MM.1S (cell line): ENCODE measurements around the gene S100A11.
A peak's percentile ranks its signal among the peaks of the same experiment; 100 is the strongest.

ENCODE experiments used
- DNase-seq: peaks from one replicate; pipeline ENCODE4 v3.0.0-alpha.2; 2015
- H2AFZ ChIP-seq: fragments of 300-600 bp; sonication (generic); 2 replicates; pipeline ENCODE4 v1.6.0; 2016; ENCODE audit warnings: antibody characterized with exemption, low read length
- H3F3A ChIP-seq: fragments of 300-600 bp; sonication (generic); 2 replicates; pipeline ENCODE4 v1.6.1; 2016; ENCODE audit warnings: mild to moderate bottlenecking, antibody characterized with exemption, low read length, moderate library complexity, mixed read lengths; ENCODE audit not compliant: insufficient read depth
- H3K27ac ChIP-seq: fragments of 300-600 bp; sonication (generic); 2 replicates; pipeline ENCODE4 v1.5.1; 2016; ENCODE audit warnings: mild to moderate bottlenecking, low read length
- H3K27me3 ChIP-seq: fragments of 300-600 bp; sonication (generic); replicated peaks from 2 replicates; pipeline ENCODE4 v1.6.0; 2016; ENCODE audit warnings: low read length; ENCODE audit not compliant: insufficient read depth
- H3K36me3 ChIP-seq: fragments of 300-600 bp; sonication (generic); replicated peaks from 2 replicates; pipeline ENCODE4 v1.6.1; 2016; ENCODE audit warnings: mild to moderate bottlenecking, low read length, mixed read lengths; ENCODE audit not compliant: insufficient read depth
- H3K4me1 ChIP-seq: fragments of 300-600 bp; sonication (generic); 2 replicates; pipeline ENCODE4 v1.6.1; 2016; ENCODE audit warnings: low read length, mixed read lengths
- H3K4me2 ChIP-seq: fragments of 300-600 bp; sonication (generic); 2 replicates; pipeline ENCODE4 v1.6.0; 2016; ENCODE audit warnings: low read depth, low read length
- H3K4me3 ChIP-seq: fragments of 300-600 bp; sonication (generic); 2 replicates; pipeline ENCODE4 v1.5.1; 2016; ENCODE audit warnings: low read length, mixed read lengths
- H3K79me2 ChIP-seq: fragments of 300-600 bp; sonication (generic); 2 replicates; pipeline ENCODE4 v1.6.1; 2016; ENCODE audit warnings: mixed run types, low read length, mixed read lengths
- H3K9ac ChIP-seq: fragments of 300-600 bp; sonication (generic); 2 replicates; pipeline ENCODE4 v1.6.1; 2016; ENCODE audit warnings: low read length, mixed read lengths
- H3K9me2 ChIP-seq: fragments of 300-600 bp; sonication (generic); replicated peaks from 2 replicates; pipeline ENCODE4 v1.6.1; 2016; ENCODE audit warnings: mild to moderate bottlenecking, low read length, mixed read lengths; ENCODE audit not compliant: insufficient read depth
- H3K9me3 ChIP-seq: fragments of 300-600 bp; sonication (generic); replicated peaks from 2 replicates; pipeline ENCODE4 v1.6.1; 2016; ENCODE audit warnings: mild to moderate bottlenecking, low read length, mixed read lengths; ENCODE audit not compliant: insufficient read depth
- H4K20me1 ChIP-seq: fragments of 300-600 bp; sonication (generic); 2 replicates; pipeline ENCODE4 v1.6.1; 2016; ENCODE audit warnings: mild to moderate bottlenecking, low read length, moderate library complexity, mixed read lengths; ENCODE audit not compliant: insufficient read depth
- EZH2 ChIP-seq: fragments of 300-600 bp; sonication (generic); optimal IDR thresholded peaks from 2 replicates; pipeline ENCODE3; 2017; ENCODE audit warnings: low read depth, mild to moderate bottlenecking, antibody characterized with exemption, low read length, mixed read lengths
- EZH2phosphoT487 ChIP-seq: fragments of 300-600 bp; sonication (generic); IDR thresholded peaks from 2 replicates; pipeline ENCODE4 v1.6.1; 2018; ENCODE audit warnings: antibody characterized with exemption, low read length
- TF ChIP-seq, protein P1 (sequence below): fragments of 300-600 bp; sonication (generic); IDR thresholded peaks from 2 replicates; pipeline ENCODE4 v1.5.1; 2016; ENCODE audit warnings: antibody characterized with exemption, low read length, mixed read lengths

The S100A11 gene

DNA sequence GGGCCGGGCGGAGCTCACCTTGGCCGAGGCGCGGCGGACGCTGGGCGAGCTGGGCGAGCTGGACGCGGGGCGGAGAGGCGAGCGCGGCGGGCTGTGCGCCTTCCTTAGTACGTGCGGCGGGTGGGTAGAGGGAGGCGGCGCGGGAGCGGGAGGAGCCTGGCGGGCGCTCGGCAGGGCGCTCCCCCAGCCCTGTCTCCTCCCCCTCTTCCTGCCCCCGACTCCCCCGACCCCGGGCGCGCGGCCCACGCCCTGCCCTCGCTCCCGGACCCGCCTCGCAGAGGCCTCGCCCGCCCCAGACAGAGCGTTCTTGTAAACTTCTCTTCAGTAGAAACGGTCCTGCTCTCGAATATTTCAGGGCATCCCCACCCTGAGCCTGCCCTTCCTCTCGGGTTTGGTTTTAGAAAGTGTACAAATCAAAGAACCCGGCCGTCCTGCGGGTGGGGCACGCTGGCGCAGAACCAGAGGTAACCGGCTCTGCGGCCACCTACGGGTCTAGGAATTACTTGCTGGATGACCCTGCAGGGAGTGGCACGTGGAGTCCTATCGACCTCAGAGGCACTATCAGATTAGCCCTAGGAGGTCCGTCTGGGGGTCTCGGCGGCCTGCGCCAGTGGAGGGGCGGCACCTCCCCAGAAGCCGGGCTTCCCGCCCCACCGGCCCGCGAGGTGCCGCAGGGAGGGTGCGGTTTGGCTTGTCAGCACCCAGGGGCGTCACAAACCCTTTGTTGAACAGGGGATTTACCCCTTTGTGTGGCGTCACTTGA, 42.9 kb downstream of the S100A11 start, which contains the start of gene S100A10:
Gene S100A10 (minus strand): TSS at position 126 of the 763 bp plus-strand sequence. CDS start 7,629 bp downstream, outside the sequence.
- Histone ChIP-seq H3K79me2 (no peaks in the 10 kb centered on the region), H3K9me2 (no peaks in the 10 kb centered on the region), H3K27me3 (no peaks in the 10 kb centered on the region; the same call in 1 of the 2 replicates), H3K4me1 (no peaks in the 10 kb centered on the region), H3K36me3 (no peaks in the 10 kb centered on the region), H3K4me2 (peak within 1 kb of the TSS; percentile 96), H3K9me3 (no peaks in the 10 kb centered on the region), H3F3A (peaks cover 4% of the 10 kb centered on the region; the same call in 1 of the 2 replicates), H4K20me1 (no peaks in the 10 kb centered on the region), H3K27ac (no peak within 1 kb of the TSS), H3K4me3 (peak within 1 kb of the TSS; percentile 60), H3K9ac (peak within 1 kb of the TSS; percentile 40; the same call in 1 of the 2 replicates), H2AFZ (peak within 1 kb of the TSS; percentile 91)
- TF ChIP-seq, protein P1, sequence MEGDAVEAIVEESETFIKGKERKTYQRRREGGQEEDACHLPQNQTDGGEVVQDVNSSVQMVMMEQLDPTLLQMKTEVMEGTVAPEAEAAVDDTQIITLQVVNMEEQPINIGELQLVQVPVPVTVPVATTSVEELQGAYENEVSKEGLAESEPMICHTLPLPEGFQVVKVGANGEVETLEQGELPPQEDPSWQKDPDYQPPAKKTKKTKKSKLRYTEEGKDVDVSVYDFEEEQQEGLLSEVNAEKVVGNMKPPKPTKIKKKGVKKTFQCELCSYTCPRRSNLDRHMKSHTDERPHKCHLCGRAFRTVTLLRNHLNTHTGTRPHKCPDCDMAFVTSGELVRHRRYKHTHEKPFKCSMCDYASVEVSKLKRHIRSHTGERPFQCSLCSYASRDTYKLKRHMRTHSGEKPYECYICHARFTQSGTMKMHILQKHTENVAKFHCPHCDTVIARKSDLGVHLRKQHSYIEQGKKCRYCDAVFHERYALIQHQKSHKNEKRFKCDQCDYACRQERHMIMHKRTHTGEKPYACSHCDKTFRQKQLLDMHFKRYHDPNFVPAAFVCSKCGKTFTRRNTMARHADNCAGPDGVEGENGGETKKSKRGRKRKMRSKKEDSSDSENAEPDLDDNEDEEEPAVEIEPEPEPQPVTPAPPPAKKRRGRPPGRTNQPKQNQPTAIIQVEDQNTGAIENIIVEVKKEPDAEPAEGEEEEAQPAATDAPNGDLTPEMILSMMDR: 0 out of 2 replicates have a peak, but pooled peaks have one; percentile 3
- TF ChIP-seq EZH2phosphoT487: no peak
- DNase-seq: peak; percentile 64

DNA sequence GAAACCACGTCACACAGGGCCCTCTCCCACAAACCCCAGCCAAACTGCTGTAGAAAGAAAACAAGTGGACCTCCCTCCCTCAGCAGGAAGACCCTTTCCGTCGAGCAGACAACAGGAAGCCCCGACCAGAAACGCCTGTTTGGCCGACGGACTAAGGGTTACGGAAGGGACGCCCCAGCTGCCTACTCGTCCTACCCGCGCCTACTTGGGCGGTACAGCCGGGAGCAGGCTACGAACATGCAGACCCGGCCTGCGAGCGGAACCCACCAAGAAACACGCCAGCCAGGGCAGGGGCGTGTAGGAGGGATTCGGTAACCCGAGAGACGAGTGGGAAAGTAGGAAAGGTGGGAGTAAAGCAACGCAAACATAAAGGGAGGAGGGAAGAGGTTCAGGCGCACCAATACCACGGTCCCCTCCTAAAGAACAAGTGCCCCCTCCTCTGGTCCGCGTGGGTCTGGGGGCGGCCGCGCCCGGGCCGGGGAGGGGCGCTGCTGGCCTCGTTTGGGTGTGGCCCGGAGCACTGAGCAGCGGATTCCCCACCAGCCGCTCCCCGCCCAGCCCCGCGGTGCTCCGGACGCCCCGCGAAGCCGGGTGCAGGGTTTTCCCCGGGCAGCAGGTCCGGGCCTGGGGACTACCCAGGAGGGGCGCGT, 43.6 kb downstream of the S100A11 start:
- no peaks in the 10 kb centered on the region for H4K20me1 ChIP-seq
- TF ChIP-seq, protein P1: no peak
- no peak for TF ChIP-seq EZH2phosphoT487
- TF ChIP-seq EZH2: no peak
- peak overlapping the region; percentile 96 for H3K4me2 ChIP-seq
- H3K4me1 ChIP-seq: no peaks in the 10 kb centered on the region
- no peaks in the 10 kb centered on the region for H3K9me3 ChIP-seq
- H3K27me3 ChIP-seq: no peaks in the 10 kb centered on the region; the same call in 1 of the 2 replicates
- peaks cover 4% of the 10 kb centered on the region; the same call in 1 of the 2 replicates for H3F3A ChIP-seq
- H3K36me3 ChIP-seq: no peaks in the 10 kb centered on the region
- no peaks in the 10 kb centered on the region for H3K9me2 ChIP-seq
- H3K9ac ChIP-seq: peak overlapping the region; percentile 40; the same call in 1 of the 2 replicates
- H2AFZ ChIP-seq: peak overlapping the region; percentile 91
- H3K79me2 ChIP-seq: no peaks in the 10 kb centered on the region
- no peak for DNase-seq
- H3K4me3 ChIP-seq: peak overlapping the region; percentile 60
- no peak overlapping the region for H3K27ac ChIP-seq

DNA sequence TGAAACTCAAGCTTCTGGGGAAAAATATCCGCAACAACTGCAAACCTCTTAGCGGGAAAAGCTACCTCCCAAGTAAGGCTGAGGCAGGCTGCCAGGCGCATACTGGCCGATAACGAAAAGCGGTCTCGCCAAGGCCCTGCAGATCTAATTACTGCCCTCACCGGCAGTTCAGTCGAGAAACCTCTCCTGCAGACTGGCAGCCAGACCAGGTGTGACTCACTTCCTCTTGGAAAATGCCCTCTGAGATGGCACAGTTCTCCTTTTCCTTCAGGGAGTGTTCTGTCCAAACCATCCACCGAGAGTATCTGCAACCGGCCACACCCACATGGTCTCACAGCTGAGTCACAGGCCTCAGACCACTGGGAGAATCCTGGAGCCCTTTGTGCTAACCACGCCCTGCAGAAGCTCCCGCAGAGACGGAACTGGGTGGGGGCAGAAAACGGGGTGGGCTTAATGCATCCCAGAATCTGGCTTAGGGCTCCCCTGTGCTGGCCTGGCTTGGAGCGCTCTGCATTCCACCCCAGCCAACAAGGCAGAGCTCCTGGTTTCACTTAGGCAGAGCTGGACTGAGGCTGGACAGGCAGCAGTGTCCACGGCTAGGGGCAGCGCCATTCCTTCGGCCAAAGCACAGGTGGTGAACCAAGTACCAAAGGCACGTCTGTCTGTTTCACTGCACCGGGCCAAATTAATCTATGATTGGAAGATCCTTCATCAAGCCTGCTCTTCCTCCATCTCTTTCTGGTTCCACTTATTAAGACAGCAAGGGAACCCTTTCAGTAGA, 44.3 kb downstream of the S100A11 start:
- H3K4me2 ChIP-seq: peak overlapping the region; percentile 96; the same call in 1 of the 2 replicates
- DNase-seq: no peak
- no peak overlapping the region for H3K9ac ChIP-seq
- H2AFZ ChIP-seq: peak overlapping the region; percentile 91
- H3K27me3 ChIP-seq: no peaks in the 10 kb centered on the region; the same call in 1 of the 2 replicates
- H3F3A ChIP-seq: peaks cover 4% of the 10 kb centered on the region; the same call in 1 of the 2 replicates
- TF ChIP-seq, protein P1: no peak
- no peak for TF ChIP-seq EZH2phosphoT487
- no peak for TF ChIP-seq EZH2
- H3K79me2 ChIP-seq: no peaks in the 10 kb centered on the region
- no peak overlapping the region for H3K27ac ChIP-seq
- H3K4me1 ChIP-seq: no peaks in the 10 kb centered on the region
- peak overlapping the region; percentile 60 for H3K4me3 ChIP-seq
- H4K20me1 ChIP-seq: no peaks in the 10 kb centered on the region
- no peaks in the 10 kb centered on the region for H3K36me3 ChIP-seq
- H3K9me3 ChIP-seq: no peaks in the 10 kb centered on the region
- no peaks in the 10 kb centered on the region for H3K9me2 ChIP-seq
